CD4-positive, alpha-beta T cell treated with Interleukin-12 subunit alpha and Interleukin-12 subunit beta, for 1 hour (primary cell): ENCODE data around the gene NCKAP5.

Source experiments
- DNase-seq: peaks from one replicate; pipeline ENCODE4 v3.0.0-alpha.2; 2020

The NCKAP5 gene

DNA sequence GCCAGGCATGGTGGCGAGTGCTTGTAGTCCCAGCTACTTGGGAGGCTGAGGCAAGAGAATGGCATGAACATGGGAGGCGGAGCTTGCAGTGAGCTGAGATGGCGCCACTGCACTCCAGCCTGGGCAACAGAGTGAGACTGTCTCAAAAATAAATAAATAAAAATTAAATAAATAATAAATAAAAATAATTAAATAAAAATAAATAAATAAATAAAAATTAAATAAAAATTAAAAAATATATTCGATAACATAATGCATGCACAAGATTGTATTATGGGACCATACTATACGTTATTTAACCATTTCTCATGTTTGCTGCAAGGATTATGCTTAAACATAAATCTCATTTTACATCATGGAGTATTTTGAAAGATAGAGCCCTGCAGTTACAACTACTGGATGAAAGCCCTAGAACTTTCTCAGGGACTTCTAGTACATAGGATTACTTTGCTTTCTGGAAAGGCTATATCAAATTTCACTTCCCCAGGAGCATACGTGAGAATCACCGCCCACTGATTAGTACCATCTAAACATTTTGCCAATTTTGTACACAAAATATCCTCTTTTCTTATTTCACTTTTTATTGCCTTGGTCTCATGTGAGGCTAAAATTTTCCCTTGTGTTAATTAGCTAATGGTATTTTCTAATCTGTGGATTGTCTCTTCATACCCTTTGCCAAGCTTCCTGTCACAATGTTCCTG is 664.0 kb downstream of the NCKAP5 start:
- DNase-seq = no peak

DNA sequence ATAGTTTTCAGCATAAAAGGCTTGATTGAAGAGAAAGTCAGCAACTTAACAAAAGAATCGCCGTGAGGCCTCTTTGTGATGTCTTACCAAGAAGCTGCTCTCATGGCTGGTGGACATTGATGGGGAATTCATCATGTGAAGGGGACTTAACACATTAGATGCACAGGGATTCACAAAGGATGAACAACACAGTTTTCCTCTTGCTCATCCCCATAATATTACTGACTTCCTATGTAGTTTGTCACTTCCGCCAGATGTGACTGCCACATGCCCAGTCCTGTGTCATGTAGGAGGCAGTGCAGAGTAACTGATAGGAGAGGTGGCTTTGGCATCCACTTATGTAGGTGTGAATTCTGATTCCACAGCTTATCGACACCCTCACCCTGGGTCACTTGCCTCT is 665.6 kb downstream of the NCKAP5 start:
- DNase-seq = no peak

DNA sequence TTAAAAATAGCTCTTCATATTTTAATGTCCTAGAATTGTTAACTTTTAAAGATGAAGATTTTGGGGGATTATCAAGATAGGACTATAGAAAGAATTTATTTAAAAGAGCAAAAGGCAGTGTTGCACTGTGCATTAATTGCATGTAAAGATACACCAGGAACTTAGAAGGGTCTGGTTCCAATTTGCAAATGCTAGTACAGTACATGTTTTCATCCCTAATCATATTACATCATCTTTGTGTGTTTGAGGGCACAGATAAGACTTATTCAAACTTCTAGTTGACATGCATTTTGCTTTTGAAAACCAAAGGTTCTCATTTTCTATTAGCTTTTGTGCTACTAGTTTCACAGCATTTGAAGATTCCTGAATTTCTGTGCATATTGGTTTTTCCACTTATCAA is 666.6 kb downstream of the NCKAP5 start:
- no peak for DNase-seq

DNA sequence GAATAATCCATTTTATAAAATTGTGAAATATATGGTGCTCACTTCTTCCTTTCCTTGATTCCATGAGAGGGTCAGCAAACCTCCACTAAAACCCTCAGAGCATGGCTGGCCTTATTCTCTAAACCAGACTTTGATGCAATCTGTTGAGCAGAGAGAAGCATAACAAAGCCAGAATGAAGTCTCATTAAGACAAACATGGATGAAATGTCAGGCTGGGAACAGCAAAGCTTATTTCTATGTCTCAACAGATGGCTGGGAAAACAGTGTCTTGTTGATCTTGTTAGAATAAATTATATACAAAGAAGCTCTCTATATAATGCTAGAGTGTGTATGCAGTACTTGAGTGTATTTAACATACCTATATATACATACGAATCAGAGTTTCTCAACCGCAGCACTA is 671.2 kb downstream of the NCKAP5 start:
- no peak for DNase-seq

DNA sequence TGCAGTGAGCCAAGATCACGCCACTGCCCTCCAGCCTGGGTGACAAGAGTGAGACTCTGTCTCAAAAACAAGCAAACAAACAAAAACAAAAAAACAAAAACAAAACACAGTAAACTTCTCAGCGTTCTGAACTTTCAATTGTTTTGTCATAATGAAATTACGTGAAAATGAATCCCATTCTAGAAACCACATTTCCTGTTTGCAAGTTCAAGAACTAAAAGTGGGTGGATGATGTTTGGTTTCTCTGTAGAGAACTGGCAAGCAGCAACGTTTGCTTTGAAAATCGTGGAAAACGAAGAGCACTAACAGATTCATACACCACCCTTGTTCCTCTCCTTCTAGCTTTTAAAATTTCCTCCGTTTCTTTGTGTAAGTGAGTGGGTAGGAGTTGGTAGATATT is 672.2 kb downstream of the NCKAP5 start:
- no peak for DNase-seq

DNA sequence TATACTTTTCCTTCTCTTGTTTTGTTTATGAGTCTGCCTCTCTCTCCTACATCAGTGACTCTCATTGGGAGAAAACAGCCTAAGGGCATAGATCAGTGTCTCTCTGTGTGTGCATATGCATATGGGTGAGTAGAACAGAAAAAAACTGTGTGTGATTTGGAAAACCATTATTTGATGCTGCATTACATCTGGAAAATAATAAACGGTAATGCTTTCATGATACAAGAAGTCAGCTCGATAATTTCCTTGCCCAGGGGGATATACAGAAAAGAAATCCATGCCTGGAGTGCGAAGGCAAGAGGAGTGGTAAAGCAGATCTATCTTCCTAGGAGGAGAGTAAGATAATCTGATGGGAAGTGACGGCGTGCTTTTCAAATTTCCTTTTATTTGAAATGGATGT is 676.8 kb downstream of the NCKAP5 start:
- no peak for DNase-seq

DNA sequence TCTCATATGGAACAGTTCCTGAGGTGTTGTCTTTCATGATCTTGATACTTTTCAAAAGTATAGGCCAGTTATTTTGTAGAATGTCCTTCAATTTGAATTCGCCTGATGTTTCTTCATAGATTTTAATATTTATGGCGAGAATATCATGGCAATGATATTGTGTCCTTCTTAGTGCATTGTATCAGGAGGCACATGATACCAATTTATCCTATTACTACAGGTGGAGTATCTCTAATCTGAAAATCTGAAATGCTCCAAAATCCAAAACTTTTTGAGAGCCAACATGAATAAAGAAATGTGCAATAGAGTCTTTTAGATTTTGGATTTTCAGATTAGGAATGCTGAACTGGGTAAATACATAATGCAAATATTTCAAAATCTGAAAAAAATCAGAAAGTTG is 681.7 kb downstream of the NCKAP5 start:
- DNase-seq = no peak

DNA sequence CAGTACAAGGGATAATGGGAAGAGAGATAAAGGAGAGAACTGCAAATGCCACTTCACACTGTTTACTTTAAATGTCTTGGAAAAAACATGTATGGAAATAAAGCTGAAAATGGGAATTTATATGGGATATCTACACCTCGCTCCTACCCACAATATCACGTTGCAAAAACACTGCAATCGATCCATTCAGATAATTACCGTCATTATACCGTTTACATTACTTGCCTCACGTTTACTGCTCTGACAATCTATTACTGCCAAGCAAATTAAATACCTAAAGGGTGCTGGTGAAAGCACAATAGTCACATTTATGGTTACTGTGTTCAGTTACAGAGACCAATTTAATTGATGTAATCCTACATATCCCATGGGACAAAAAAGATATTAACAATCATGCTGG is 683.6 kb downstream of the NCKAP5 start:
- DNase-seq = no peak

DNA sequence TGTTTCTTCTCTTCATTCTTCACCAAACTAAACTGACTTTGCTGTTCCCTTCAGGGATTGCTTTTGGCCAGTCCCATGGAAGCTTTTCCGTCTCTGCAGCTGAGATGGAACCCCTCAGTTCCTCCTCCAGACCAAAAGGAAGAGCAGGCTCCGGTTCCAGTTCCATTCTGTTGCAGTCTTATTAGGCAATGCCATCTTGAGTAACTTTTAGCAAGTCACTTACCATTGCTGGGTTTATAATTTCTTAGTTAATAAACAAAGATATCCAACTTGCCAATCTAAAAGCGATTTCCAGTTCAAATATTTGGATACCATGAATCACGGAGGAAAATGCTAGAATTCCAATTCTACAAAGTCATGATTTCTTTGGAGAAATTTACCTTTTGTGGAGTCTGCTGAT is 684.0 kb downstream of the NCKAP5 start:
- DNase-seq = no peak

DNA sequence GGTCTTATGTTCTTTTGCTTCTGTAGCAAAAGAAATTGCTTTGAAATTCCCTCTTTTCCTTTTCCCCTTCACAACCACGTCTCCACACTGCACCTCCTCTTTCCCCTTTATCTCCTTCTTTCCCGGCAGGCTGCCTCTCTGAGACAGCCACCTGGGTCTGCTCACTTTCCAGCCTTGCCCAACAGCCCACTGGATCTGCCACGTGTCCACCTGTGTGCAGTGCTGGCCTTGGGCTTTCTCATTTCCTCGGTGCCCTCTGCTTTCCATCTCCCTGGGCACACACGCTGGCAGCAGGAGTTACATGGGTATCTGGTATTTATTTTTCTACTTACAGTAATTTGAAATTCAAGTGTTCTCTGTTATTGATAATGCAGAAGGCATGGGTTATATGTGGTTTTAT is 684.8 kb downstream of the NCKAP5 start:
- DNase-seq = no peak

DNA sequence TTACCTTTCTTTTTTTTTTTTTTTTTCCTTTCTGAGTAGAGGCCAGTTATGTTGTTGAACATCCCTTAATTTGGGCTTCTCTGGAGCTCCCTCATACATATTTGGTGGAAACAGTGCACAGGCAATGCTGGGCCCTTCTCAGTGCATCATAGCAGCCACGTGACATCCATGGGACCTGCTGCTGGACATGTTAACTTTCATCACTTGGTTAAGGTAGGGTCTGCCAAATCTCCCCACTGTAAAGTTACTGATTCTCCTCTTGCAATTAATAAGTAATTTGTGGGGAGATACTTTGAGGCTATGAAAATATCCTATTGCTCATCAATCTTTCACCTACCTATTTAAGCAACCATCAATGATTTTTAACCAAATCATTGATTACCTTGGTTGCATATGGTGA is 686.7 kb downstream of the NCKAP5 start:
- no peak for DNase-seq

DNA sequence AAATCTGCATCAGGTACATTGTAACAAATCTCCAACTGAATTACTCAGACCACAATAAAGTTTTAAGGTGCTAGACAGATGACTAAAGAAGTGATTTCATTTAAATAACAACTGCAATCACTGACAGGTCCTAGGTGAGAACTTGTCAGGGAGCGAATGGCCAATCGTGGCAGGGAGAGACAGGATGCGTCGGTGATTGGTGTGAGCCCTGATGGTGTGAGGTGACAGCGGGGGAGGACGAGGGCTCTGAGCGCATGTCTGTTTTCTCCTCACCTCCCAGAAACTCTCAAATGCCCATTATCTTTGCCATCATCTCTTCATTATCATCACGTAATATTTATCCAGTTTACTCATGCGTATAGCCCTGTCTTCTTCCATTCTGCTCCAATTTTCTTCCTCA is 690.3 kb downstream of the NCKAP5 start:
- no peak for DNase-seq

DNA sequence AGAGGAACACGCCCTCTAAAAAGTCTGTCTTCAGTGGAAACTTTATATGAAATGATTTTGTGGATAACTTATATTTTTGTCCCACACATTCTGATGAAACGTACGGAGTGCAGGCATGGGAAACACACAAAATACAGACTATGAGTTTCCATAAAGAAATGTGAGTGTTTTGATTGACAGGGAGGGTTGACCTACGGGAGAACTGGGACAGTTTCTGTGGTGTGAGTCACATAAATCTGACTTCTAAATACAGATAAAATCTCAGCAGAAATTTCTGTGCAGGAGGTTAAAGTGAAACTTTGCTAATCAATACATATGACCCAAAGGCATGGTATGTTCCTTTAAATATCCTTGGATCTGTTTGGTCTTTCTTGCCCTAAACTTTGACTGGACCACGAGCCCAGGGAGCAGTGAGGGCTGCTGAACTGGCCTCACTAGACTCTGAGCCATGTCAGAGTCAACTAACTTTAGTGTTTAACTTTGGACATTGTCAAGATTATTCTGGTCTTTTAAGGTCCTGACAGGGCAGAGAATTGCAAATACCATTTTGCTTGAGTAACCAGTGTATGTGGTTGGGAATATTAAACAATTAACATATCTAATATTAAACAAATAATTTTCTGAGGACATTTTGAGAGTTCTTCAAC is 691.4 kb downstream of the NCKAP5 start:
- no peak for DNase-seq

DNA sequence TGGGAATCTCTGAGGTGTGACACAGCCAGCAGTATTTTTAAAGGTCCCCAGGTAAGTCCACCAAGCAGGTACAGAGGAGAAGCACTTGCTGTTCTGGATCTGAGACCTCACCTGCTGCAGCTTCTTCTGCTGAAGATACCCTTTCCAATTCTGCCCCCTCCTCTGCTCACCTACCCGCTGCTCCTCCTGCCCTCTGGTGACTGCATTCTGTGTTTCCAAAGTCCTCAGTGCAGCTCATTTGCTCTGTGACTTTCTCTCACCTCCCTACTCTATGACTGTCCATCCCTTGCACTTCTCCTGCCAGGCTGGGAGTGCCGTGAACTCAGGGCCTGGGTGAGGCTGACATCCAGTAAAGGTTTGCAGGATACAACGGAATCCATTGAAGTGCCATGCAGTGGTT is 693.1 kb downstream of the NCKAP5 start:
- DNase-seq = no peak

DNA sequence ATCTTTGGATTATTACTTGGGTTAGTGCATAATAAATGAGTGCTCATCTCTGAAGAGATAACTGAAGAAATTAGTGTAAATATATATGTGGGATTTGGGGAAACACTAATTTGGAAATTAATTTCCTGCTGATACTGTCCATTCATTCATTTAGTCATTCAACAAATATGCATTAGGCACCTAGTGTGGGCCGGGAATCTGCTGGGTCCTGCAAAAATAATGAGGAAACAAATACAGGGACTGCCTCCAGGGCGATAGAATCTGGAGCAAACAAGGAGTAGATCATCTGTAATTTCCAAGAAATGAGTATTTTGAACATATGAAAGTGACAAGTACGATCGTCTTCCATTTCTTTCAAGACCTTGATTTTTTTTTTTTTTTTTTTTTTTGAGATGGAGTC is 694.5 kb downstream of the NCKAP5 start:
- DNase-seq = no peak

DNA sequence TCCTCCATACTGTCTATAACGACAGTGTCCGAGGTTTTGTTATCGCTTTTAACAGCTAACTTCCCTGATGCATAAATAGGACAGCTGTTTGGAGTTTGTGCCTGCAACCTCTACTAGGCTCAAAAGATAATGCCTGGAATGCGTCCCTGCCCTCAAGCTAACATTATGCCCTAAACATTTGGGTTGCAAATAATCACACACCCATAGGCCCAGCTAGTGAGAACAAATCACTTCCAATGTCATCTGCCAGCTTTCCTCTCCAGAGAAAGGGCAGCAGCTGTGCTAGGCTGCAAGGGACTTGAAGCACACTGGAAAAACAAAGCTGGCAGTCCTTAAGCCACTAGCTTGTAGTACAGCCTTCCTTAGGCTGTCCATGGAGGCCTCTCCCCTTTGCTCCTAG is 696.4 kb downstream of the NCKAP5 start:
- no peak for DNase-seq

DNA sequence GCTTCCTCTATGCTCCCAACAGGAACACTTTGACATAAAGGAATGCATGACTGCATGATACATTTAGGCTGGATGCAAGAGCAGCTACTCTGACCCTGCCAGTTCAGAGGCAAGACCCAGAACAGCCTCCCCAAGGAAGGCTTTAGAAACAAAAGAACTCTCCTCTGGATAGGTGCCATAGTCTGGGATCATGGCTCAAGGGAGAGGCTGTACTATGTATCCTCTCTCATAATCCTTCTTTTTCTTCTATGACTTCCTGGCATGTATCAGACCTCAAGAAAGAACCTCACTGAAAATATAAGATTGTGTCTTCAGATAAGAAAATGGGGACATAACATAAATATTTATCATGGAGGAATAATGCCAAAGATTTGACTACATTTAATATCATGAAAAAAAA is 704.3 kb downstream of the NCKAP5 start:
- no peak for DNase-seq

DNA sequence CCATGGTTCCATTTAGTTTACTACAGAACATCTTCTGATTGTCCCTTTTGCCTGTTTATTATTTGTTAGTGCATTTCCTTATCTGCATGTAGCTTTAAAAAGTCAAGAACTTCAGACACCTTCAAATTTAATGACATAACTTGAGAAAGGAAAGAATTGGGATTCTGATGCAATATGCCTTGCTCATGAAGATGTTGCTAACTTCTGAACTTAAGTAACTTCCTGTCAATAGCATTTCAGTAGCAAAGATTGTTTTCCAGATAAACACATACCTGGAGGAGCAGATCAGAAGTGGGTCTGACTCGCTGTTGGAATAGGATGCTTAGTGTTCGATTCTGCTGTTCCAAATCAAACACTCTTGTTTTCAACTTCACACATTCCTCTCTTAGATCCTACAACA is 708.0 kb downstream of the NCKAP5 start:
- DNase-seq = no peak

DNA sequence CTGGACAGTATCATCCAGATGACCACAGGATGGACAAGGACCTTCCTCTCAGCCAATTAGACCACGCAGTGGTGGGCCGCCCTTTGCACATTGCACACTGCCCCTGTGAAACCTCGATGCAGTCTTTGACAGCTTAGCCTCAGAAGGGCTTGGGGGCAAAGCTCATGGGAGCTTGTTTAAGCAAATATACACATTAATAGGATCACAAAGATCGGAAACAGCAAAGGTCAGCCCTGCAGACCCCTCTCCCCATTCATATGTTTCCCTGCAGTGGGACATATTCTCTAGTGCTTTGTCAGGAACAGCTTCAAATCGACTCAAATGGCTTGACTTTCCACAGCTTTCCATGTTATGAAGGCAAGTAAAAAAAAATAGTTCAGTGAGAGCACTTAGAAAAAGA is 708.7 kb downstream of the NCKAP5 start:
- no peak for DNase-seq

DNA sequence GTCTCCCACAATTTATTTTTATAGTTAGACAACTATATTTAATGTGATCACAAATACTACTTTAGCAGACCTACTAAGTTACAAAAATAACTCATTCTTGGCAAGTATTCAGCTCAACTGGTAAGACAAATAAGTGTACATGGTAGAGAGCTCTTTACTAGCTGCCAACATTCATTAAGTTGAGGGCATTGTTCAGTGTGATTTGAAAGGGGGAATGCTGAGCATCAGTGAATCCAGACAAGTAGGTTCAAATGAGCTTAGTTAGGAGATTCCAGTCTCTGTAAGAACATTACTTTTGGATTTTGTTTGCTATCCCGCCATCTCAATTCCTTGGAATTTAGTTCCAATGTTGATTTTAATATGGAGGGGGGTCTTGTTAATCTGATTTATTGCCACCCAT is 710.9 kb downstream of the NCKAP5 start:
- no peak for DNase-seq

DNA sequence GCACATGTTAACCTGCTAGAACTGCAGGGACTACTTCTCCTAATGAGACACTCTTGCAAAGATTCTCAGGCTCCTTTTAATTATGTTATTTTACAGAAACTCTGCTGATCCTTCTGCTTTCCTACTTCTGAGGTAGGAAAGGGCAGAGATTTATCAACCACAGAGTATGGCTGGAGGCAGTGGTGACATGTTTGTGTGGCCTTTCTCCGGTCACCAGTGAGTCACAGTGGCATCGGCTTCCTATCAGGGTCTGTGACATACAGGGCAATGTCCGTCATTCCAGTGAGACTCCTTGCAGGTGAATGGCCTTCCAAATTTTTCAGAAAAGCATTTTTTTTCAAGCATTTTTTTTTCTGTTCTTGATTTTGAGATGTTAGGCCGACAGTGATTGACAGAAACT is 717.6 kb downstream of the NCKAP5 start:
- no peak for DNase-seq

DNA sequence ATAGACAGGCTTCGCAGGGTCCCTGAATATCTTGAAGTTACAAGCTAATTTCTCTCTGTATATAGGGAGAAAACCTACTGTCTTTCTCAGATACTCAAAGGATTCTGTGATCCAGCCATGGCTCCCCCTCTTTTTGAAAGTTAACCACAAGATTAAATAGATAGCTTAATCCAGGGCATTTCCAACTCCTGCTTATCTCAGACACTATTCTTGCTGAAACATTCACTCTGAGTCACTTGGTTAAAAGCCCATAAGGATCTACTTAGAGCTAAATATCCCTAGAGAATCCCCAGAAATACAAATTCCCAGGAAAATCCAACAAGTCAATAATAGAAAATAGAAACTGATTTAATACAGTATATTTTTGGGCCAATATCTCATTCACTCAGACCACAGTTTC is 719.1 kb downstream of the NCKAP5 start:
- no peak for DNase-seq

DNA sequence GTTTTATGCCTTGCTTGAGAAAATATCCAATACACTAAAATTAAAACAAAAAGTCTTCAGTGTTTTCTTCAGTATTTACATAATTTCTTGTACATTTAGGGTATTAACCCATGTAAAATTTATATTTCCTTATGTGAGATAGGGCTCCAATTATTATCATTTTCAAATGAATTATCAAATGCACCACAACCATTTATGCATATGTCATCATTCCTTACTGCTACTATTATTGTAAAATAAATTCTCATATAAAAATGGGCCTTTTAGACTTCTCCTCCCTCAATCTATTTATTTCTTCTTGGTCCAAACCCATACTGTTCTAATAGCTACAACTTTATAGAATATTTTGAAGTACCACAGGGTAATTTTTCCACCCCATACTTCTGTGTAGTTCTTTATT is 722.9 kb downstream of the NCKAP5 start:
- no peak for DNase-seq

DNA sequence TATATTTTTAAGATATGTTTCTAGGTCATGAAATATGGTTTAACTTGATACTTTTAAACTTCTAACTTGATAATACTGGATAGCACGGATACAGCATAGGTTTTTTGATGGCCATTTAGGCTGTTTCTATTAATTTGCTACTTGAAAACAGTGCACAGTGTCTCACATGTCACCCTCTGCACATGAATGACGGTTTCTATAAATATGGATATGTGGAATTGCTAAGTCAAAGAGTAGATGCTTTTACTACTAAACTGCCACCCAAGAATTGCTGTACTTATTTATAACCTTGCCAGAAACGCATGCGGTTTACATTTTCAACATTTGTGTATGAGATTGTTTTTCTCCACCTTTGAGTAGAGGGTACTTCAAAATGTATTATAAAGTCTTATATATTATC is 723.7 kb downstream of the NCKAP5 start:
- DNase-seq = no peak

DNA sequence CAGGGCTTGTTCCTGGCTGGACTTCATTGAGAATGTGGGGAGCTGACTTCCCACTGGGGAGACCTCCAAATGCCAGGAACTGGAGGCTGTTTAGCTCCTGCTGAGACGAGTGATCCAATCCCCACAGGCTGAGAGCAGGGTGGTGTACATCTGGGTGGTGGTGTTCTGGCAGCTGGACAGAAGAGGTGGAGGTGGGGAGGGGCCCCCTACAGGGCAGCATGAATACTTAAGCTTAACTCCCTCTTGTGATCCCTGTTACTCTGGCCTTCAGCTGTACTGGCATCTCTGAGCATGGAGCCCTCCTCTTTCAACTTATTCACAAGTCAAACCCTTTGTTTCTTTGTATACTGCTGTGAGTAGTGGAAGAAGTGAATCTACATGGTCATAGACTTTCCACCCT is 730.5 kb downstream of the NCKAP5 start:
- DNase-seq = no peak
